HG03565 (cell line): Measurements from ENCODE around the gene AGPAT3.

Experiments used
- ATAC-seq: cut with Tn5 transposase; IDR thresholded peaks from one replicate; pipeline ENCODE4 v1.9.1; 2021; ENCODE audit warnings: mild to moderate bottlenecking, moderate library complexity; ENCODE audit not compliant: unreplicated experiment

Gene AGPAT3

GRCh38 chr21:43905726-43906455 lies 40.9 kb downstream of the AGPAT3 start:
- no peak for ATAC-seq

- no peak for ATAC-seq
Observed at GRCh38 chr21:43906585-43907370, 41.8 kb downstream of the AGPAT3 start.

- no peak for ATAC-seq
Observed at GRCh38 chr21:43907751-43908150, 42.7 kb downstream of the AGPAT3 start.

- no peak for ATAC-seq
Observed at GRCh38 chr21:43908167-43908566, 43.1 kb downstream of the AGPAT3 start.

- no peak for ATAC-seq
Observed at GRCh38 chr21:43909741-43910400, 44.8 kb downstream of the AGPAT3 start.

- ATAC-seq, result no peak
Observed at GRCh38 chr21:43910460-43910859, 45.4 kb downstream of the AGPAT3 start.

GRCh38 chr21:43911015-43911934 lies 46.3 kb downstream of the AGPAT3 start:
- no peak for ATAC-seq

- ATAC-seq, result no peak
Observed at GRCh38 chr21:43911935-43912487, 47.0 kb downstream of the AGPAT3 start.

- no peak for ATAC-seq
Observed at GRCh38 chr21:43912500-43912899, 47.5 kb downstream of the AGPAT3 start.

- ATAC-seq, result no peak
Observed at GRCh38 chr21:43912910-43913309, 47.9 kb downstream of the AGPAT3 start.

- ATAC-seq, result no peak
Observed at GRCh38 chr21:43913928-43914327, 48.9 kb downstream of the AGPAT3 start.

GRCh38 chr21:43916076-43916475 lies 51.1 kb downstream of the AGPAT3 start:
- no peak for ATAC-seq

- no peak for ATAC-seq
Observed at GRCh38 chr21:43916691-43917514, 51.9 kb downstream of the AGPAT3 start.

- ATAC-seq, result no peak
Observed at GRCh38 chr21:43917515-43918384, 52.7 kb downstream of the AGPAT3 start.

- no peak for ATAC-seq
Observed at GRCh38 chr21:43918385-43918947, 53.4 kb downstream of the AGPAT3 start.

- ATAC-seq, result no peak
Observed at GRCh38 chr21:43919283-43919682, 54.3 kb downstream of the AGPAT3 start.

GRCh38 chr21:43919871-43920801 lies 55.1 kb downstream of the AGPAT3 start:
- ATAC-seq, result no peak
